ENCODE measurements around the gene MRM2.

DNA sequence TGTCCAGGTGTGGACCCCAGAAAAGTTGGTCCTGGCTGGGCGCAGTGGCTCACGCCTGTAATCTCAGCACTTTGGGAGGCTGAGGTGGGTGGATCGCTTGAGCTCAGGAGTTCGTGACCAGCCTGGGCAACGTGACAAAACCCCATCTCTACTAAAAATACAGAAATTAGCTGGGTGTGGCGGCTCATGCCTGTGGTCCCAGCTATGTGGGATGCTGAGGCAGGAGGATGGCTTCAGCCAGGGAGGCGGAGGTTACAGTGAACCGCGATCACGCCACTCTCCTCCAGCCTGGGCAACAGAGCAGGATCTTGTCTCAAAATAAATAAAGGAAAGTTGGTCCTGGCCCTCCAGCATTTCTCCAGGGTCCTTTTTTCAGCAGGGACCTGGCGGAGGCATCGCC, 1.5 kb upstream of the MRM2 start:
- no peak for TF ChIP-seq POLR2AphosphoS5 (IDR thresholded peaks at IDR 0.05; ENCODE audit: low read depth, low read length)
- no peak for TF ChIP-seq FOXP2 (optimal IDR thresholded peaks at IDR 0.05; ENCODE audit: borderline replicate concordance, extremely low read depth, extremely low read length, insufficient read depth)
- TF ChIP-seq, protein P1, sequence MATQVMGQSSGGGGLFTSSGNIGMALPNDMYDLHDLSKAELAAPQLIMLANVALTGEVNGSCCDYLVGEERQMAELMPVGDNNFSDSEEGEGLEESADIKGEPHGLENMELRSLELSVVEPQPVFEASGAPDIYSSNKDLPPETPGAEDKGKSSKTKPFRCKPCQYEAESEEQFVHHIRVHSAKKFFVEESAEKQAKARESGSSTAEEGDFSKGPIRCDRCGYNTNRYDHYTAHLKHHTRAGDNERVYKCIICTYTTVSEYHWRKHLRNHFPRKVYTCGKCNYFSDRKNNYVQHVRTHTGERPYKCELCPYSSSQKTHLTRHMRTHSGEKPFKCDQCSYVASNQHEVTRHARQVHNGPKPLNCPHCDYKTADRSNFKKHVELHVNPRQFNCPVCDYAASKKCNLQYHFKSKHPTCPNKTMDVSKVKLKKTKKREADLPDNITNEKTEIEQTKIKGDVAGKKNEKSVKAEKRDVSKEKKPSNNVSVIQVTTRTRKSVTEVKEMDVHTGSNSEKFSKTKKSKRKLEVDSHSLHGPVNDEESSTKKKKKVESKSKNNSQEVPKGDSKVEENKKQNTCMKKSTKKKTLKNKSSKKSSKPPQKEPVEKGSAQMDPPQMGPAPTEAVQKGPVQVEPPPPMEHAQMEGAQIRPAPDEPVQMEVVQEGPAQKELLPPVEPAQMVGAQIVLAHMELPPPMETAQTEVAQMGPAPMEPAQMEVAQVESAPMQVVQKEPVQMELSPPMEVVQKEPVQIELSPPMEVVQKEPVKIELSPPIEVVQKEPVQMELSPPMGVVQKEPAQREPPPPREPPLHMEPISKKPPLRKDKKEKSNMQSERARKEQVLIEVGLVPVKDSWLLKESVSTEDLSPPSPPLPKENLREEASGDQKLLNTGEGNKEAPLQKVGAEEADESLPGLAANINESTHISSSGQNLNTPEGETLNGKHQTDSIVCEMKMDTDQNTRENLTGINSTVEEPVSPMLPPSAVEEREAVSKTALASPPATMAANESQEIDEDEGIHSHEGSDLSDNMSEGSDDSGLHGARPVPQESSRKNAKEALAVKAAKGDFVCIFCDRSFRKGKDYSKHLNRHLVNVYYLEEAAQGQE (IDR thresholded peaks at IDR 0.05; ENCODE audit: insufficient read depth in 1 of 2, low read depth in 2 of 2, low read length in 2 of 2), result no peak
- no peak for TF ChIP-seq SIN3A (IDR thresholded peaks at IDR 0.05; ENCODE audit: borderline replicate concordance, insufficient read depth, low read length)

Data from PFSK-1 (cell line).